ENCODE results near the gene SGK2.

SGK2 gene

GRCh38 chr20:43559147-43559987, 540 bp downstream of the SGK2 start:
- DNase-seq (ENCODE audit: low read depth), result no peak
- no peak overlapping the region for H3K4me3 ChIP-seq (ENCODE audit: low read depth, low read length)

- H3K4me3 ChIP-seq (ENCODE audit: low read depth, low read length), result no peak overlapping the region
- no peak for DNase-seq (ENCODE audit: low read depth)
Observed at GRCh38 chr20:43560974-43561373, 2.1 kb downstream of the SGK2 start.

GRCh38 chr20:43563429-43563828, 4.6 kb downstream of the SGK2 start:
- no peak for DNase-seq (ENCODE audit: low read depth)
- H3K4me3 ChIP-seq (ENCODE audit: low read depth, low read length), result no peak overlapping the region

GRCh38 chr20:43563991-43564390, 5.2 kb downstream of the SGK2 start:
- no peak for DNase-seq (ENCODE audit: low read depth)
- no peak overlapping the region for H3K4me3 ChIP-seq (ENCODE audit: low read depth, low read length)

- DNase-seq (ENCODE audit: low read depth), result no peak
- H3K4me3 ChIP-seq (ENCODE audit: low read depth, low read length), result no peak overlapping the region
Observed at GRCh38 chr20:43564455-43564854, 5.6 kb downstream of the SGK2 start.

GRCh38 chr20:43564993-43565757, 6.3 kb downstream of the SGK2 start:
- no peak overlapping the region for H3K4me3 ChIP-seq (ENCODE audit: low read depth, low read length)
- DNase-seq (ENCODE audit: low read depth), result no peak

GRCh38 chr20:43565758-43566104, 6.9 kb downstream of the SGK2 start:
- no peak for DNase-seq (ENCODE audit: low read depth)
- no peak overlapping the region for H3K4me3 ChIP-seq (ENCODE audit: low read depth, low read length)

GRCh38 chr20:43567477-43567876, 8.7 kb downstream of the SGK2 start:
- no peak overlapping the region for H3K4me3 ChIP-seq (ENCODE audit: low read depth, low read length)
- DNase-seq (ENCODE audit: low read depth), result no peak

GRCh38 chr20:43568706-43569105, 9.9 kb downstream of the SGK2 start:
- no peak for DNase-seq (ENCODE audit: low read depth)
- H3K4me3 ChIP-seq (ENCODE audit: low read depth, low read length), result no peak overlapping the region

- no peak overlapping the region for H3K4me3 ChIP-seq (ENCODE audit: low read depth, low read length)
- DNase-seq (ENCODE audit: low read depth), result no peak
Observed at GRCh38 chr20:43569282-43569681, 10.5 kb downstream of the SGK2 start.

- no peak for DNase-seq (ENCODE audit: low read depth)
- no peak overlapping the region for H3K4me3 ChIP-seq (ENCODE audit: low read depth, low read length)
Observed at GRCh38 chr20:43570496-43570895, 11.7 kb downstream of the SGK2 start.

- H3K4me3 ChIP-seq (ENCODE audit: low read depth, low read length), result no peak overlapping the region
- DNase-seq (ENCODE audit: low read depth), result no peak
Observed at GRCh38 chr20:43571310-43571709, 12.5 kb downstream of the SGK2 start.

- DNase-seq (ENCODE audit: low read depth), result no peak
- no peak overlapping the region for H3K4me3 ChIP-seq (ENCODE audit: low read depth, low read length)
Observed at GRCh38 chr20:43571771-43572170, 12.9 kb downstream of the SGK2 start.

GRCh38 chr20:43572891-43573290, 14.1 kb downstream of the SGK2 start:
- DNase-seq (ENCODE audit: low read depth), result no peak
- no peak overlapping the region for H3K4me3 ChIP-seq (ENCODE audit: low read depth, low read length)

GRCh38 chr20:43576108-43576507, 17.3 kb downstream of the SGK2 start:
- no peak for DNase-seq (ENCODE audit: low read depth)
- H3K4me3 ChIP-seq (ENCODE audit: low read depth, low read length), result no peak overlapping the region

- DNase-seq (ENCODE audit: low read depth), result no peak
- H3K4me3 ChIP-seq (ENCODE audit: low read depth, low read length), result no peak overlapping the region
Observed at GRCh38 chr20:43579861-43580793, 21.3 kb downstream of the SGK2 start.

- no peak for DNase-seq (ENCODE audit: low read depth)
Observed at GRCh38 chr20:43583133-43583864, 24.5 kb downstream of the SGK2 start.

GRCh38 chr20:43583982-43584432, 25.2 kb downstream of the SGK2 start:
- peak; percentile 98 for DNase-seq (ENCODE audit: low read depth)
- H3K4me3 ChIP-seq (ENCODE audit: low read depth, low read length), result no peak overlapping the region

More at GRCh38 chr20:43583133-43583864, 24.5 kb downstream of the SGK2 start:
- H3K4me3 ChIP-seq (ENCODE audit: low read depth, low read length), result no peak overlapping the region

Measured in skeletal muscle cell (primary cell).